HG03103 (cell line): Measurements from ENCODE around the gene EWSR1.

ENCODE experiments used
- ATAC-seq: cut with Tn5 transposase; IDR thresholded peaks from one replicate; pipeline ENCODE4 v1.9.1; 2021; ENCODE audit warnings: low read depth; ENCODE audit not compliant: unreplicated experiment

Gene EWSR1

DNA sequence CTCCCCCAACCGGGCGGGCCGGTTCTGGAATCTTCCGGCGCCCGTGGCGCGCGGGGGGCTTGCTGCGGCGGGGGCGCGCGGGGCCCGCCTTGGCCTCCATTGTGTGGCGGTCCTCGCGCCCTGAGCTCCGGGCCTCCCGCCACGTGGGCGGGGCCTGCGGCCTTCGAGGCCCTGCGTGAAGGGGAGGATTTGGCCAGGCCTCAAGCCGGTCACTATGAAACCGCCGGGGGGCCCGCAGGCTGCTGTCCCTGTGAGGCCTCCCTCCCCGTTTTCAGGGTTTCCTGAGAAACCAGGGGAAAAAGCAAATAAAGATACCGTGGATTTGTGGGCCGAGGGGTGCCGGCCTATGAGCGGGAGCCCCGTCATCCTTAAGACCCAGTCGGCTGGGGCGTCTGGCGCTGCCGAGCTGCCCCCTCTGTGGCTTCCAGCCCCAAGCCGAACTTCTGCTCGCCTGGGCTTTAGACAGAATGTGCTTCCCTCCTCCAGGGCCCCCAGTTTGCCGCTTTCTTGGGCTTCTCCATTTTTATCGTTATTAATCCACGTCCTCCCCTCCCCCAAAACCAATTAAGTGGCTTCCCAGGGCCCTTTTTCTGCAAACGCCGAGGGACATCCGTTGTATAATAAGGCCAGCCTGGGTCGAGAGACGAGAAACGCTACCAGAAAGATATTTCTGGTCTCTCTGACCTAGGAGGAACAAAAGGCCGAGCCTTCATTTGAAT is 602 bp downstream of the EWSR1 start:
- no peak for ATAC-seq

DNA sequence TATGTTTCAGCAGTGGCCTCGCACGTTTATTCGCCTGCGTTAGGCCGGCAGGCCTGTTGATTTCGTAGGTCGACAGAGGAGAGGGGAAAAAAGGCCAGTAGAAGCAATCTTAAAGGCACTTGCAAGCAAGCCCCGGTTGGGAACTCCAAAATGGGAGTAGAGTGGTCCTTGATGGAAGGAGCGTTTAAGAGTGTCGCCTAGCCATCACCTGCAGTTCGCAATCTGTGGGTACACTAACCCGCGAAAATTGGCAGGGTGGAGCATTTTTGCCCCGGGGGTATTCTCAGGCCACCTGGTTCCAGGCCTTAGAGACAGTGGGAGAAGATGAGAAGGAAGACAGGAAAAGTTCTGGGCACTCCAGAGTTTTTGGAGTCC is 1.1 kb downstream of the EWSR1 start:
- ATAC-seq, result no peak

DNA sequence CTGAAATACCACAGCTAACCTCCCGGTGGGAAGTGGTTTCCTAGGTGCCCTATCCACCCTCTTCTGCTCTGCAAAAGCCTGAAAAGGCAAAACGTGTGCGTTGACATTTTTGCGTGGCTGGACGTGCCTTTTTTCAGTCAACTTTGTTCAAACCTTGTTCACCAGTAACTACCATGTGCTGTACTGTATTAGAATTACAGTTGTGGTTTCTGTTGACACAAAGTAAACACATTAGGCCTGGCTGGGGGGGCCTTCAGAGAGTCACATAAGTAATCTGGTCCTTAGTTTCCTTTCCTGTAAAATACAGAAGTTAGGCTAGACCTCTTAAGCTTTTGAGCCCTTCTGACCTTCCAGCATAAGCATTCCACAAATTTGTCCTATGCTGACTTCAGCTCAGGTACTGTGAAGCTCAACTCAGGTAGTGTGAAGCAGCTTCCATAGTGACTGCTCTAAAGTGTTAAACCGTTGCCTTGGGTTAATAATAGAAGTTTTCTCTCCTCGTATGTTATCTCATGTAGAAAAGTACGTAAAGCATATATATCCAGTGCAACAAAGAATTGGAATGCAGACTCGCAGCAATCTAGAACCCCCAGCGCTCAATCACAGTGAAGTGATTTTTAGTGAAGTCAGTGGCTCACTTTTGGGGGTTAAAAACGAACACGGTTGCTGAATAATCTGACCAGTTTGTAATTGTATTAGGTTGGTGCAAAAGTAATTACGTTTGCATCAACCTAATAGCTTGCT is 1.8 kb downstream of the EWSR1 start:
- no peak for ATAC-seq

DNA sequence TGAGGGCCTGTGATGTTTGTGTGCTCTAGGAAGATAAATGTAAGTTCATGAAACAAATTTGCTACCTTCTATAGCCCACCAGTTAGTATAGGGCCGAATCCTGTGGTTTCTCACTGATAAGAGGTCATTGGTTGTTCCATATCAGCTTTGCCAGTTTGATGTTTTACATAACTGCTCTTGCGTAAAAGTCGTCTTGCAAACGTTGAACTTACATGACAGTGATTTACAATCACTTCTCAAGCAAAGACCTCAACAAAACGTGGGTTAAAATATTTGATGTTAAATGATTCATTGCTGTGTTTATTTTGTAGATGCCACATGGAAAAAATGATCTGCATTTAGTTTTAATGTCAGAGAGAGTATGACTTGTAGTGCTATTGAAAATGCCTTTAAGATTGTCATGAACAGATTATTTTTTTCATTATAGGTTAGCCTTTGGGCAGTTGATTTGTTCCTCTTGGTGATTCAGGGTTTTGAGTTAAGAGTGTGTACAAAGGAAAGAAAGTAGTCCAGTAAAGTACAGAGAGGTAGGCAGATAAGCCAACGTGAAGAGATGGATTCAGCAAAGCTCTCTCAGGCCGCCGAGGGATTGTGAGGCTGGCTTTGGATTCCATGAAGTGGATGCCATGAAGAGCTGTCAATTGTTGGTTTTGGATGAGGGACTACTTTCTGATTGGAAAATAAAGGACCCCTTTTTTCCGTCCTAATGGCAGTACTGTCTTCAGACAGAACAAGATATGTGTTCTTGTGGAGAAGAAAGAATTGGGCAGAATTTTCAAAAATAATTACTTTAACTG is 2.6 kb downstream of the EWSR1 start:
- ATAC-seq, result no peak

DNA sequence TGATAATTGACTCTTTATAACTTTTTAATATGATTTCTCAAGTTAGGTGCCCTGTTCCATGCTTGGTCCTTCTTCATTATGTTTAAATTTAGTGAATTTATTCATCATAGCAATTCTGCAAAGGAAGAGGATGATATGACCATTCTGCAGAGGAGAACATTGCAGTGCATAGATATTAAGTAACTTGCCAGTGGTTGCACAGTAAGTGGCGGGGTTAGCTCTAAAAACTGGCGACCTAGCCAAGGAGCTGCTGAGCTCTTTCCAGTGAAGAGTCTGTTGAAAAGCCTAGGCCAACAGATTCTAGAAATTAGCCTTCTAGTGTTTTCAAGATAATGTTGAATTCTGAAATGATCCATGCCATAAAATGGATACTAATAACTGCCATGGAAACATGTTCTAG is 4.6 kb downstream of the EWSR1 start:
- no peak for ATAC-seq

GRCh38 chr22:29275167-29275566 is 7.1 kb downstream of the EWSR1 start:
- no peak for ATAC-seq

GRCh38 chr22:29275819-29276565 is 7.9 kb downstream of the EWSR1 start:
- no peak for ATAC-seq

DNA sequence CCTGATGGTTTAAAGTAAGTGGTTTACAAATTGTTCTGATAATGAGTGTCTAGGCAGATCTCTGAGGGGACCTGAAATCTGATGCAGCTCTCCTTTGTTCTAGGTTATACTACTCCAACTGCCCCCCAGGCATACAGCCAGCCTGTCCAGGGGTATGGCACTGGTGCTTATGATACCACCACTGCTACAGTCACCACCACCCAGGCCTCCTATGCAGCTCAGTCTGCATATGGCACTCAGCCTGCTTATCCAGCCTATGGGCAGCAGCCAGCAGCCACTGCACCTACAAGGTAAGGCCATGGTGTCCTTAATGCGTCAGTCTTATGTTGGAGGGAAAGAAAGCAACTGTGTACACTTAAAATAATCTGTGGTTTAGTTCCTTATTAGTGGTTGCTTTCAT is 9.9 kb downstream of the EWSR1 start:
- no peak for ATAC-seq

- no peak for ATAC-seq
Measured at GRCh38 chr22:29284196-29284595, 16.1 kb downstream of the EWSR1 start.

- no peak for ATAC-seq
Measured at GRCh38 chr22:29288837-29289236, 20.8 kb downstream of the EWSR1 start.

GRCh38 chr22:29290061-29290460 is 22.0 kb downstream of the EWSR1 start:
- ATAC-seq, result no peak

DNA sequence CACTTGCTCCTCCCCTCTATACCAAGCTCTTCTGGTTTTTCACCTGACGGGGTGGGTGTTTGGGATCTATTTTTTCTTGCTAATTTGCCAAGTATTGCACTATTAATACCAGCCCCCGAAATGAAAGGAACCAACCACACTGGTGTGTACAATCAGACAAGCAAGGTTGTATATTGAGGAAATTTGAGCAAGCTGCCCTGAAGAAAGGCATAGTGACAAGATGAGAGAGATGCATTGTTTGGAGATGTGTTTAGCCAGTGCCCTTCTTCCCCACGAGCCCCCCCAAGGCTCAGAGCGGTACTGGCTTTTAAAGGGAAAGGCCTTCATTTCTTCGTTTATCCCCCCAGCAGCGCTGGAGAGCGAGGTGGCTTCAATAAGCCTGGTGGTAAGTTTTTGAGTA is 23.1 kb downstream of the EWSR1 start:
- no peak for ATAC-seq

GRCh38 chr22:29292379-29292778 is 24.3 kb downstream of the EWSR1 start:
- no peak for ATAC-seq

DNA sequence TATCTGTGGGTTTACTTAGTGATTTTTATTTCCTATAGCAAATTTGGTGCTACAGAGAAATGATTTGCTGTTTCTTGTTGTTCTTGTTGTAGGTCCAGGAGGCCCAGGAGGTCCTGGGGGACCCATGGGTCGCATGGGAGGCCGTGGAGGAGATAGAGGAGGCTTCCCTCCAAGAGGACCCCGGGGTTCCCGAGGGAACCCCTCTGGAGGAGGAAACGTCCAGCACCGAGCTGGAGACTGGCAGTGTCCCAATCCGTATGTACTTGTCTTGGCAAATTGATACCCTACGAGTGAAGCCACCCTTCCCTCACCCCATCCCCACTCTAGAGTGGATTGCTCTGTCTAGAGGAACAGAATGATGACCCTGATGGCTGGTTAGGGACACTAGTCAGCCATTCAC is 30.6 kb downstream of the EWSR1 start:
- ATAC-seq, result no peak

- ATAC-seq, result no peak
Measured at GRCh38 chr22:29299136-29299900, 31.2 kb downstream of the EWSR1 start.

GRCh38 chr22:29300467-29300806 is 32.4 kb downstream of the EWSR1 start:
- no peak for ATAC-seq

DNA sequence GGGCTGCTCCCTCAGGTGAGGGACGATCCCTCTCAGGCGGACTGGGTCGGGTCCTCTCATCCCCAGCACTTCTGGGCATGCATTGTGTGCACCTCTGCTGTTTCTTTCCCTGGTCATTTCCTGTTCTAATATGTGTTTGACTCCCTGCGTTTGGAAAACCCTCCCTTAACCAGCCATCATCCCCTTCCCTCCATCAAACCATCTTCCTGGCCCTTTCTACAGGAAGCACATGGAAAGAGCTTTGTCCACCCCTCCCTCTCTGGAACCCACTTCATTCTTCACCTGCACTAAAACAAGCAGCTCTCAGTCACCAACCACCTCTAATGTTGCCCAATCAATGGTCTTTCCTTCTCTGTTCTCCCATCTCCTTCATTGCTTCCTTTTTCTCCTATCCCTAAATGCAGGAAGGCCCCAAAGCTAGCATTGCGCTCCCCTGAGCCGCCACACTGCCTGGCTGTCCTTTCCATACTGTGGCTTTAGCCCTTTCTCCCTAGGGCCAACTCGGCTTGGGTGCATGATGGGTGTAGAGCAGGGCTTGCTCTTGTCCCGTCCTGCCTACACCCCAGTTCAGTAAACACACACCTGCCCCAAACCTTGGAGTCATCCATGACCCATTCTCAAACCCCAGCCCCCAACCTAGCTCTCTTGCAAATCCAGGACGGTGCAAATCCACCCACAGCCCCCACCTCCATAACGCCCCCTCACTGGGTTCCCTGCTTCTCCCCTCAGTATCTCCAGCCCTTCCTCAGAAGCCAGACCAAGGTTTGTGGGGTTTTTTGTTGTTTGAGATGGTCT is 32.9 kb downstream of the EWSR1 start:
- ATAC-seq, result no peak

DNA sequence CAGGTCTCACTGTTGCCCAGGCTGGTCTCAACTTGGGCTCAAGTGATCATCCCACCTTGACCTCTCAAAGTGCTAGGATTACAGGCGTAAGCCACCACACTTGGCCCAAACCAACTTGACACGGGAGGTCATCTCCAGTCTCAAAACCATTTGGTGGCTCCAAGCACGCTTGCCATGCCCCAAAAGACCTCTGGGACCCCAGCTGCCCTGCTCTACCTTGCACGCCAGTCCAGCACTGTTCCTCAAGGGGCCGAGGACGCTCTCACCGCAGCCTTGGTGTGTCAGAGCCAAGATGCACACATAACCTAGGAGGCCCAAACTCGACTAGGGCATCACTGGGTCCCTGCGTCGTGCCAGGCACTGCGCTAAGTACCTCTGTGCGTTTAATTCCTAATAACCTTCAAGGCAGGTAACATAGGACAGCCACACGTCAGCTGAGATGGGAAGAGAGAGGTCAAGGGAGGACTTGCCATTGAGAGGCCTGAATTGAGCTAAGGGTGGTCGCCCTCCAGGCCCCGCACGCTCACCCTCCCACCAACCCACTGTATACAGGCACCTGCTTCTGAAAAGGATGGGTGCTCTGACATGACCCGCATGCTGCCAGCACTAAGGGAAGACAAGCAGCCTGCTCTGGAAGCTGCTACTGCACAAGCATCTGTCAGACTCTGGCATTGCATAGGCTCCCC is 33.8 kb downstream of the EWSR1 start:
- no peak for ATAC-seq

- ATAC-seq, result no peak
Measured at GRCh38 chr22:29302402-29302680, 34.3 kb downstream of the EWSR1 start.
